ENCODE data around the gene CCDC87. TPM values are rescaled to one million over a fixed set of nuclear protein-coding genes. Genes with fewer than 3 reads are reported as not detected.

CCDC87 gene
- total and polyA plus RNA-seq, 7 donors: 0.14 to 0.71 (median 0.22) TPM; not detected in 3

- WGBS, 2 donors: 53 to 78% methylated on average over 2 of the region's 2 CpGs
- Histone ChIP-seq H3K27me3 (no peaks in the 10 kb centered on the region), H3K4me1 (peaks cover 0 to 17% (median 11%) of the 10 kb centered on the region in 4 donors), H3K36me3 (peaks cover 0 to 32% (median 5%) of the 10 kb centered on the region in 4 donors), H3K9me3 (no peaks in the 10 kb centered on the region), H3K27ac (no peak overlapping the region), H3K4me3 (no peak overlapping the region)
- TF ChIP-seq POLR2A (IDR thresholded peaks at IDR 0.05) (no peak), CTCF (IDR thresholded peaks at IDR 0.05) (no peak), POLR2AphosphoS5 (IDR thresholded peaks at IDR 0.05) (no peak), EP300 (IDR thresholded peaks at IDR 0.05) (no peak)
- DNase-seq: no peak
- intact Hi-C loops (cut with DNase I): no loop called here
Observed at GRCh38 chr11:66562275-66562674, 30.6 kb downstream of the CCDC87 start.

- Histone ChIP-seq H3K4me1 (peaks cover 0 to 14% (median 10%) of the 10 kb centered on the region in 4 donors), H3K27me3 (no peaks in the 10 kb centered on the region), H3K4me3 (no peak overlapping the region), H3K27ac (no peak overlapping the region), H3K9me3 (no peaks in the 10 kb centered on the region), H3K36me3 (peaks cover 0 to 32% (median 5%) of the 10 kb centered on the region in 4 donors)
- TF ChIP-seq POLR2A (IDR thresholded peaks at IDR 0.05) (no peak), CTCF (IDR thresholded peaks at IDR 0.05) (no peak)
- 93 to 96% methylated on average over 9 of the region's 9 CpGs for WGBS, 2 donors
- intact Hi-C loops (cut with DNase I): no loop called here
- no peak for DNase-seq
Observed at GRCh38 chr11:66561975-66562248, 31.0 kb downstream of the CCDC87 start.

GRCh38 chr11:66561178-66561974 is 31.5 kb downstream of the CCDC87 start:
- no peak for DNase-seq
- 87 to 88% methylated on average over 14 of the region's 14 CpGs for WGBS, 2 donors
- peaks cover 0 to 30% (median 5%) of the 10 kb centered on the region in 4 donors for H3K36me3 ChIP-seq
- TF ChIP-seq CTCF (IDR thresholded peaks at IDR 0.05) (no peak), POLR2A (IDR thresholded peaks at IDR 0.05) (no peak), POLR2AphosphoS5 (IDR thresholded peaks at IDR 0.05) (no peak), EP300 (IDR thresholded peaks at IDR 0.05) (no peak)
- H3K4me3 ChIP-seq: no peak overlapping the region
- peaks cover 0 to 14% (median 10%) of the 10 kb centered on the region in 4 donors for H3K4me1 ChIP-seq
- intact Hi-C loops (cut with DNase I): no loop called here
- no peaks in the 10 kb centered on the region for H3K27me3 ChIP-seq
- H3K27ac ChIP-seq: no peak overlapping the region
- no peaks in the 10 kb centered on the region for H3K9me3 ChIP-seq

- WGBS, 2 donors: 54 to 79% methylated on average over 27 of the region's 27 CpGs
- no peaks in the 10 kb centered on the region for H3K9me3 ChIP-seq
- TF ChIP-seq POLR2A (IDR thresholded peaks at IDR 0.05) (no peak), CTCF (IDR thresholded peaks at IDR 0.05) (no peak), POLR2AphosphoS5 (IDR thresholded peaks at IDR 0.05) (no peak), EP300 (IDR thresholded peaks at IDR 0.05) (no peak)
Observed at GRCh38 chr11:66559866-66560676, 32.8 kb downstream of the CCDC87 start.

More at GRCh38 chr11:66559866-66560676, 32.8 kb downstream of the CCDC87 start:
- Histone ChIP-seq H3K27ac (no peak overlapping the region), H3K4me3 (no peak overlapping the region), H3K36me3 (peaks cover 0 to 17% (median 2%) of the 10 kb centered on the region in 4 donors), H3K27me3 (no peaks in the 10 kb centered on the region), H3K4me1 (peaks cover 0 to 14% (median 10%) of the 10 kb centered on the region in 4 donors)
- no peak for DNase-seq
- intact Hi-C loops (cut with DNase I): no loop called here

All from sigmoid colon (tissue), 7 donors.